GM18951 (cell line): ENCODE results near the gene ATXN7L1.
"Not testable (repeated sequence)": the region's sequence is repeated elsewhere in the genome, so short reads cannot be mapped to it uniquely, and the experiment has no call there.

Experiments
- POLR2A ChIP-seq: IDR thresholded peaks from 4 replicates; pipeline ENCODE4 v1.6.1; 2011; ENCODE audit warnings: mild to moderate bottlenecking; ENCODE audit not compliant: insufficient read length, insufficient read depth; ENCODE audit errors: extremely low read depth
- in situ Hi-C: fragments of 300-500 bp; cut with MboI; formaldehyde crosslinking; loops from one replicate; pipeline ENCODE4 v1.12.0; 2022; ENCODE audit warnings: low sequenced_read_pairs, mixed read lengths, inconsistent platforms; ENCODE audit not compliant: unreplicated experiment

Gene ATXN7L1

DNA sequence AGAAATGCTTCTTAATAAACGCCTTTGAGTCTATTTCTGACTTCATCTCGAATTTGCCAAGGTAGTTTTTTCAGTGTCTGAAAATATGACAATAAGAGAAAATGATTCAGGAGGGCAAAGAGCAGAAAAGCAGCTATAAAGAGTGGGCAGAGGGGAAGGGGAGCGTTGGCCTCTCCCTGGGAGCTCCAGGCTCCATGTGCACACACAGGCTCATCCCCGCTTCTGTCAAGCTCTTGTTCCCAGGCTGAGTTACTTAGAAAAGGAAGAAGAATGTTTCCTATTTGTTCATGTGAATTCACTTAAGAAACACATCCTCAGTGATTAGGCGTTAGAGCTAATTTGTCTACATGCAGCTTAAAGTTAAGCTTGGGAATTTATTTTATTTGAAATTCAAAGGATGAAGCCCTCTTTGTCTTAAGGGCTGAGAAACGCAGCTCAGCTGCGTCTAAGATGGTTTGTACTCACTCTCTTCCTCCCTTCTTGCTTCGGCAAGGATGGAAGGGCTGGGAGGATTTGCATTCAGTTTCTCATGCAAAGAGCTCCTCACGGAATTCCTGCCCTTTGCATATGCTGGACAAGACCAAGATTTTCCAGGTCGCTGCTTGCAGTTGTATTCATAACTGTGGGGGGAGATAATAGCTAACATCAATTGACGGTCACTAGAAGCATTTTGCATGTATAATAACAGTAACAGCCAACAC, 29.0 kb upstream of the ATXN7L1 start:
- TF ChIP-seq POLR2A, result no peak
- in situ Hi-C loops, result no loop called here

DNA sequence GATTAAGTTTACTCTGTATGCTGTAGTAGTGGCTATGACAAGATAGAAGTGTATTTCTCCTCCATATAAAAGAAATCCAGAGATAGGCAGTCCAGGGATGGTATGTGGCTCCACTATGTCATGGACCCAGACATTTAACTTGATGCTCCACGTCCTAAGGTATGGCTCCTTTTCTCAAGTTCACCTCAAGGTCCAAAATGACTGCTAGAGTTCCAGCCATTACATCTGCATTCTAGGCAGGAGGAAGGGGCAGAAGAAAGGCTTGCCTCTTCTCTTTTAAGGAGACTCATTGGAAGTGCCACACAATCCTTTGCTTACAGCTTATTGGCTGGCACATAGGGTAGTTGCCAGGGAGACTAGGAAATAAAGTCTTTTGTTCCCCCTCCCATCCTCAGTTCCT, 27.7 kb upstream of the ATXN7L1 start:
- no peak for TF ChIP-seq POLR2A
- in situ Hi-C loops, result no loop called here

DNA sequence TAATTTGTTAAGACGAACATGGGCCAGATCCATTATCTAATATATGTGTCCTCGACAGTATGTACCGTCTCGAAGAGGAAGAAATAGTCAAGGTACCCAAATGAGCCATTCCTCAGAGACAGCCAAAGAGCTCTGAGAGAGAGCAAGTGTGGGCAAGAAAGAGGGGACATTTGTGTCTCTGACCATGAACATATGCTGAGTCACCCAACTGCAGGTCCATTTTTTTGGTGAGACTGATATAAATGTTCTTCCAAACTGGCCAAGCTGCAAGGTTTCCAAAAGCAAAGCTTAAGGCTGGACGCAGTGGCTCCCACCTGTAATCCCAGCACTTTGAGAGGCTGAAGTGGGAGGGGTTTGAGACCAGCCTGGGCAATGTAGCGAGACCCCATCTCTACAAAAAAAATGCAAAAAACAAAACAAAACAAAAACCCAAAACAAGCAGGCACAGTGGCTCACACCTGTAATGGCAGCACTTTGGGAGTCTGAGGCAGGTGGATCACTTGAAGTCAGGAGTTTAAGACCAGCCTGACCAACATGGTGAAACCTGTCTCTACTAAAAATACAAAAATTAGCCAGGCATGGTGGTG, 26.0 kb upstream of the ATXN7L1 start:
- in situ Hi-C loops, result no loop called here
- no peak for TF ChIP-seq POLR2A

DNA sequence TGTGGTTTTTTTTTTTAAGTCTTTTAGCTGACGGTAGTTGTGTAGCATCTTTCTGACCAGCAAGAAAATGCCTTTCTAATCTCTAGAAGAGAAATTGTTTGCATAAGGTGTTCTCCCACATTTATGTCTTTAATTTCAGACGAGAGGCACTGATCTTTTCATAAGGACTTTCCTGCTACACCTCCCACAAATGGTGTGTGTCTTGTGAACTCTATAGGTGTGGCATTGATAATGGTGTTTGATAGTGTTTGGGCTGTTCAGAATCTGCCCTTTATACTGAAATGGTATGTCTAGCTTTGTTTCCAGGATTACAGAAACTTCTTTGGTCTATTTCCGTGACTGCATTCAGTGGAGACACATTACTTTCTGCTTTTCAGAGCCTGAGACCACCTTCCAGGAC, 21.6 kb upstream of the ATXN7L1 start:
- in situ Hi-C loops, result no loop called here
- no peak for TF ChIP-seq POLR2A

DNA sequence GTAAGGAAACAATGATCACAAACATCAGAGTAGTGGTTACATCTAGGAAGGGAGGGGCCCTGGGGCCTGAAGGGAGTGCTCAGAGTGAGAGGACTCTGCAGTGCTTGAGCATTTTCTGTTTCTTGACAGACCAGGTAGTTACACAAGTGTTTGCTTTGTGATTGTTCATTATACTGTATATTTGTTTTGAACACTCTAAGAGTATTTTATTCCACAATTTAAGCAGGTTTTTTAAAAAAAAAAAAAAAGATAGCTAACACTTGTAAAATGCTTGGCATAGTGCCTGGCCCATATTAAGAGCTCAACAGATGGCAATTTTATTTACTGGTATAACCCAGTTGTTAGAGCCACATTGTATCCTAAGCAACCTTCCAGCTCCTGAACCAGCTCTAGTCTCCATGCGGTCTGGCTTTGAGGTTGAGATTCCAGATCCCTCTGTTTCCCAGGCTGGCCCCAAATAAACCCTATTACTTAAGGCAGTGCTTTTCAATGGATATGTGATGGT, 20.1 kb upstream of the ATXN7L1 start:
- in situ Hi-C loops, result no loop called here
- no peak for TF ChIP-seq POLR2A

DNA sequence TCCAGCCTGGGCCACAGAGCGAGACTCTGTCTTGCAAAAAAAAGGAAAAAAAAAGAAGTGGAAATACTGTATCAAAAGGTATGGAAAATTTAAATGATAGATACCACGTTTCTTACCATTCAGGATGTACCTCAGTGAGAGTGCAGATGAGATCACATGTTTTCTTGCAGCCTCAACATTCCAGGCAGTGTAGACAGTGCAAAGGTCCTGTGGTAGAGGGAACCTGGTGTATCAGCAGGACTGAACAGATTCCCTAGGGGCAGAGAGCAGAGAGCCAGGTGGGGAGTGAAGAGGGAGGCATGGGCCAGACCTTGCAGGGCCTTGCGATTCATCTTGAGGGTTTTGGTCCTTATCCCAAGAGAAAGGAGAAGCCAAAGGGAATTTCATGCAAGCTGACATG, 17.7 kb upstream of the ATXN7L1 start:
- no peak for TF ChIP-seq POLR2A
- in situ Hi-C loops, result no loop called here

DNA sequence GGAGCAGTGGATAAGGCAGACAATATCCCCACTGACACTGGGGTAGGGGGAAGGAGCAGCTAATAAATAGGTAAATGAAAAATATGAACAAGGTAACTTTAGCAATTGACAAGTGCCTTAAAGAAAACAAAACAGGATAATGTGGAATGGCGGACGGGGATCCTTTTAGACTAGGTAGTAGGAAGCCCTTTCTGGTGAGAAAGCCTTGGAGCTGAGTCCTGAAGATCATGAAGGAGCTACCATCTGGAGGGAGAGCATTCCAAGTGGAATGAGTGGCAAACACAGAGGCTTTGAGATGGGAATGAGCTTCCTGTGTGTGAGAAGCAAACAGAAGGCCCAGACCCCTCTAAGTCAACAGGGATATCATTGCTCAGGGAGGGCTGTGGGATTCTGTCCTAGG, 16.0 kb upstream of the ATXN7L1 start:
- in situ Hi-C loops, result no loop called here
- TF ChIP-seq POLR2A, result no peak

DNA sequence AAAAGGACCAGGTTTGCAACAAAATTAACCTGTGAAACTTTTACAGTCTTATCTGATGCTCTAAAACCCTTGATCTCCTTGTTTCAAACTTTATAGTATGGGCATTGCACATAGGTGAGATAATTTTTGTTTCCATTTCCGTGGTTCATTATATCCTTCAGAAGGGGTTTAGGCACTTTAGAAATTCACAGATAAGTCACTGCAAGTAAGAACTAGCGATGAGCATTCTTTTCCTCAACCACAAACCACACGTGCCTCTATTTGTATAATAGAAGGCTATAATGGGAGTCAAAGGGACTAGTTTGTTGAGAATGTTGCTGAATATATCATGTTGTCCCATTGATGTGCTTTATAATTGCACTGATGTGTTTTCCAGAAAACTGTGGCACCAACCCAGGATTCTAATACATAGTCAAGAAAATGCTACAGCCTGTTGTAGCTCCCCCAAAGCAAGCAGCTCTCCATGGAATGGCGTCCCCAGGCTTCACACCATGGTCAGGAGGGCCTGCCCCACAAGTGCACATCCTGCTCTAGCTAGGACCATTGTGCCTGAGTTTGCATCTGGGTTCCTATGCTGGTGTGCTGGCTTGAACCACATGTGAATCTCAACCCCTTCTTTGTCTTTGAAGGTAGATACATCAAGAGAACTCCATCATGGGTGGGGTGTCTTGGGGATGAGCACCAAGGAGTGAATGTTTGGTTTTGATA, 14.0 kb upstream of the ATXN7L1 start:
- in situ Hi-C loops, result no loop called here
- no peak for TF ChIP-seq POLR2A

DNA sequence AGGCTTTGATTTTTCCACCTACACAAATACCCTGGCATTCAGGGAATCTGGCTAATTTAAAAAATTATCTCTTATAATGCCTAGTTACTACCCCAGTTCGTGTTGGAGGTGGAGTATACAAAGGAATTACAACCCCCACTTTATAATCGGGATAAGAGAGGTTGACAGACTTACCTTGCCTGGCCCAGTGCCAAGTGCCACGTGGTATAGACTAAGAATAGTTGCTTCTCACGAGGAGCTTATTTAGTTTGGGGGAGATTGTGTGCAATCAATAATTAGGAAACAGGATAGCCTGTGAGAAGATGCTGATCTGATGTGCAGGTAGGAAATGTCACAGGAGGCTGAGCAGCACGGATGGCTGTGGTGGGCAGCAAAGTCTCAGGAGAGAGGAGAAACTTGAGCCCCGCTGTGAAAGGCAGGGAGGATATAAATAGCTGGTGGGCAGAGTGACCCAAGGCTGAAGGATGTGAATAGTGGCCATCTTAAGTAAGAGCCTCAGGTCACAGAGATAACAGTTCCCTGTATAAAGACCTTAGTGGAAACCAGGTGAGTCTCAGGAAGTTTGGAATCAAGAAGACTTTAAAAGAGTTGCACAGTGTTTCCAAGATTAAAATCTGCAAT, 11.3 kb upstream of the ATXN7L1 start:
- TF ChIP-seq POLR2A, result no peak
- in situ Hi-C loops, result no loop called here

DNA sequence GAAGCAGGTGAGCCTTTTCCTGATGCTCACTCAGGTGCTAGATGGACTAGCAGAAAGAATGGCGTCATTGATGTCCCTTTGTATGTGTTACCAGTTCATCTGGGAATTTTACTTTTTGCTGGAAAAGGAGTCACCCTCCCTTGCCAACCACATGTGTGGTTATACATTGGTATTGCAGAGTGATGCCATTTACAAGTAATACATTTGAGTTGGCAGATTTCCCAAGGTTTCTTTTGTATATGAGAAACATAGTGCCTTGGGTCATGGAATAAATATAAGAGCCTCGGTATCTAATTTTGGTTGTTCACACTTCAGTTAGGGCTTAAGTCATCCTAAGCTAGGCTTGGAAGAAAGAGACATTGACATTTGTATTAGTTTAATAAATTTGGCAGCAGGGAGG, 10.4 kb upstream of the ATXN7L1 start:
- in situ Hi-C loops, result no loop called here
- TF ChIP-seq POLR2A, result no peak

DNA sequence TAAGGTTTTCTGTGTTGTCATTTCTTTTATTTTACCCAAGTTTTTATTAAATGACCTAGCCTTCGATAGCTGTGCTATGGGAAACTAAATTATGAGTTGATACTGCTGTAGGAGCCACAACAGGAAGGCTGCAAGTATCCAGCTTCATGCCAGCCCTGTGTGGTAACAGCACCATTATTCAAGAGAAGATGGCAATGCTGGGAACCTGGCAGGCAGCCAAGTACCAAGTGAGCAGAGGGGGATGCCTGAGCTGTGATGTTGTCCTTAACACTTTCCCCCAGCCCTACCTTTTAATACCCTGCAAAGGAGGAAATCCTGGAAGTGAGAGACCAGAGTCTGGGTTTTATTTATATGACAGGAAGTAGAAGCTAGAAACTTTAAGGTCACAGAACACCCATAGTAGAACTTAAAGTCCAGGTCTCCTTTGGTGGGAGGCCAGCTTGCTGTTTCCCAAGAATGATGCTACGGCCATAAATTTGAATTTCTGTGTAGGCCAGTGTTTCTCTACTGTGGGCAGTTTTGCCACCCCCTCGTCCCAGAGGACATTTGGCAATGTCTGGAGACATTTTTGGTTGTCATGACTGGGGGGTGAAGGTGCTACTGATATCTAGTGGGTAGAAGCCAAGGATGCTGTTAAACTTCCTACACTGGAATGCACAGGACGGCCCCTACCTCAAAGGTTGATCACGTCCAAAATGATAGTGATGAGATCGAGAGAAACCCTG, 9.2 kb upstream of the ATXN7L1 start:
- no peak for TF ChIP-seq POLR2A
- in situ Hi-C loops, result no loop called here

DNA sequence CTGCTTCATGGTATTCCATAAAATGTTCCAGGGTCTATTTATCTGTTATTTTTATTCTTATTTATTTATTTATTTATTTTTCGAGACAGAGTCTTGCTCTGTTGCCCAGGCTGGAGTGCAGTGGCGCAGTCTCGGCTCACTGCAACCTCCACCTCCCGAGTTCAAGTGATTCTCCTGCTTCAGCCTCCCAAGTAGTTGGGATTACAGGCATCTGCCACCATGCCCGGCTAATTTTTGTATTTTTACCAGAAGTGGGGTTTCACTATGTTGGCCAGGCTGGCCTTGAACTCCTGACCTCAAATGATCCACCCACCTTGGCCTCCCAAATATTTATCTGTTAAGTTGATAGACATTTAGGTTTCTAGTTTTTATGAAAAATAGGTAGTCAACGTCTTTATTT, 6.8 kb upstream of the ATXN7L1 start:
- in situ Hi-C loops, result not testable (repeated sequence)

DNA sequence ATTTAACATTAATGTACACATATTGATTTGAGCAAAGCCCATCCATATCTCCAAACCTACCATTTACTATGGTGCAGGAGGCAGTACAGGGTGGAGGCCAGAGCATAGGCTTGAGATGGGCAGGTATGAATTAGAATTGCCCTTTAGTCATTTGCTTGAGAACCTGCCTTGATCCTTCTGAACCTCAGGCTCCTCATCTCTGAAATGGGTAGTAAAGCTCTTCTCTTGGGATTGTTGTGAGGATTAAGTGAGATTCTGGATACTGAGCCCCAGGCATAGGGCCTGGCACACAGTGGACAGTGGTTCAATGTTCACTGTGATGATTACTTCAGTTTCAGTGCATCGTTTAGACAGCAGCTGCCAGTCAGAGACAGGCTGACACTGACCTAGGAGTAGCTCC, 5.0 kb upstream of the ATXN7L1 start:
- TF ChIP-seq POLR2A, result no peak
- in situ Hi-C loops, result no loop called here
